CD1c-positive myeloid dendritic cell (primary cell): ENCODE measurements around the gene ANTXR1.

Experiments
- DNase-seq: peaks from one replicate; pipeline ENCODE4 v3.0.0-alpha.2; 2016; ENCODE audit errors: extremely low spot score

ANTXR1 gene

GRCh38 chr2:69013142-69013839 is at the start of gene ANTXR1:
Gene ANTXR1, plus strand, starts transcription at chr2:69013179. Its CDS starts 321 bp downstream, at chr2:69013500.
- no peak for DNase-seq

- DNase-seq: no peak
Observed at GRCh38 chr2:68964282-68964681, 48.7 kb upstream of the ANTXR1 start.

DNA sequence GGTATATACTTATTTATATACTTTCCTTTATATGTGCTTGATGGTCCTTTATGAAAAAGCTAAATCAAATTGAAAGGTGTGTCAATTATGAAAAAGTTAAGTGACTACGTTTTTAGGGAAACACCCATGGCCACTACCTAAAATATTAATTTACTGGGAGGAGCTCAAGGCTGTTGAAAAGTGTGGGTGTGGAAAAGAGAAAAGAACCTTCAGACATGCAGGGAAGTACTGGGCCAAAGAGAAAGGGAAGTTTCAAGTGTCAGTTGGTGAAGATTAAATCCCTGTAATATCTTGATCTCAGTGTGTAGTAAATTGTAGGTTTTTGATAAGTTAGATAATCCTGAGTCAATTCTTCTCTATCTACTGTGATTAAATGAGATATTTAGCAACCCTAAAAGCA is 44.8 kb upstream of the ANTXR1 start:
- DNase-seq: peak; percentile 61

DNA sequence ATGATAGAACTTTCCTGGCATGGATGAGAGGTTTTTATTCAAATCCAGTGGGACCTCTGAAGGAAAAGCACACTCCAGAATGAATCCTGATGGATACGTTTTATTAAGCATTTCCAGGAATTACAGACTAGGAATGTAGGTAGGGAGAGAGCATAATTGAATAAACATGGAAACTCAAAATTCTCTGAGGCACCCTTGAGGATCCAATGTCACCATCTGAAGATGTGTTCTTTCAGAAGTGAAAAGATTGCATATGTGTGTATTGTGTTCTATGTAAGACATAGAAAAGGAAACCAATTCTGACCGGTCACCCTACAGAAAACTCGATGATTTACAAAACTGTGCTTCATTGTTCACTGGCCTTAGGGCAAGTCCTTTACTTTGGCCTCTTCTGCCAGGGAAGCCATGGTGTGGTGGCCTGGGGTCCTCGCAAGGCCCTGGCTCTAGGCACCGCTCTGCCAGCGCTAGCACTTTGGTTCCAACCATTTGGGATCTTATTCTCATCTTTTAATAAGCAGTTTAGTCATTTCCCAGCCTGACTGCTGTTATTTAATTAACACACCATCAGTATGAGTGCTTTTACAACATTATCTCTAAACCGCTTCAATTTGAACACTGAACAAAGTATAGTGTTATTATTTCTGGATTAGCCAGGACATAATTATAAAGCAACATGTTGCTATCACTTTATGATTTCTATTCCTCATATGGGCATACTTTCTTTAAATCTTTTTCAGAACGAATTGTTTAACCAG is 43.1 kb upstream of the ANTXR1 start:
- DNase-seq: no peak

DNA sequence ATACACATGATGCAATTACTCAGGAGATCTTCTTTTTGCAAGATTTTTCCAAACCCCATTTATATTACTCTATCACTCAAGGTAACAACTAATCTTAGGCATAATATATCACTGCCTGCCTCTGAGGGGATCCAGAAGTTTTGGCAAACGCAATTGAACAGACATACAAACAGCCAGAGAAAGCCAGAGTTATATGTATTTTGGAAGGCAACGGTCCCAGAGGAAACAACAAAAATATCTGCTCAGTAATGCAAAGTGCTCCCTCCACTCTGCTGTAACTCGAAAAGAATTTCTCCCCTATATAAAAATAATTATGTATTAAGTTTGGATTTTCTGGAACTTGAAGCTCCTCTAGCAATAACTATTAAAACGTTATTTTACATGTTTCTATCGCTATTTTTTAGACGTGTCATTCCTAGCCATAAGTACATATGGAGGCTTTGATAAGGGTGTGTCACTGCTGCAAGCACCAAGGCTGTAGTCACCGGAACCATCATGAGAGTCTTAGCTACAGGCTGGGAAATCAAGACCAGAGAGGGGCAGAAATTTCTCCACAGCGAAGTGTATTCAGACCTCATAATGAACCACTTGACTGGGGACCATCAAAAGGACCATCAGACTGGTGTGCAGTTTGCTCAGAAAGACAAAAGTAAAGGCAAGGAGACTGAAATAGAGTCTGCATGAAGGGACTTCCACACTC is 42.3 kb upstream of the ANTXR1 start:
- no peak for DNase-seq

DNA sequence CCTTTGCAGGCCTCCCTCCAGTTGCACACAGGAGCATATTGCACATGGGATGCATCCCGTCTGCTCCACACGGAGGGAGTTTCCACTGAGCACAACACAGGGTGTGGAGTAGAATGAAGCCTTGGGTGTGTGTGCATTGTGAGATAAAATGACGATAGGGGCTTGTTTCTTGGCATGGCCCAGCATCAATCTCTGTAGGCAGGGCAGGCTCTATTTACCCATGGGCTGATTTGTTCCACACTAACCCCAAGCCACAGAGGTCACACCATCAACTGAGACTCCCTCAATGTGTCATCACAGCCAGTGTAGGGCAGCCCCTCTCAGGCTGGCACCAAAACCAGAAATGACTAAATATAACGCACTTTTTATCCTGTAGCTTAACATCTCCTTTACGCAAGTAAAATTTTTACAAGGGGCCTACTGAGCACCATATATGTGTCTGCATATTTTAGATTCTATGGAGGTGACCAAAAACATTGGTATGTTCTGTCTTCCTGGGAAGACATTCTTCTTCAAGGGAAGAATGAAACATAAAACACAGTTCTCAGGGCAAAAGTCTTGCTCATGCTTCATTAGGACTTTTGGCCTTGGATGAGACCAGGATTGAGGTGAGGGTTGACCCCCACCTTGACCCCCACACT is 41.3 kb upstream of the ANTXR1 start:
- DNase-seq: no peak

GRCh38 chr2:68974251-68974650 is 38.7 kb upstream of the ANTXR1 start, which contains the start of gene GKN1:
Gene GKN1, plus strand, starts transcription at chr2:68974636. Its CDS starts 42 bp downstream, at chr2:68974678.
- no peak for DNase-seq

DNA sequence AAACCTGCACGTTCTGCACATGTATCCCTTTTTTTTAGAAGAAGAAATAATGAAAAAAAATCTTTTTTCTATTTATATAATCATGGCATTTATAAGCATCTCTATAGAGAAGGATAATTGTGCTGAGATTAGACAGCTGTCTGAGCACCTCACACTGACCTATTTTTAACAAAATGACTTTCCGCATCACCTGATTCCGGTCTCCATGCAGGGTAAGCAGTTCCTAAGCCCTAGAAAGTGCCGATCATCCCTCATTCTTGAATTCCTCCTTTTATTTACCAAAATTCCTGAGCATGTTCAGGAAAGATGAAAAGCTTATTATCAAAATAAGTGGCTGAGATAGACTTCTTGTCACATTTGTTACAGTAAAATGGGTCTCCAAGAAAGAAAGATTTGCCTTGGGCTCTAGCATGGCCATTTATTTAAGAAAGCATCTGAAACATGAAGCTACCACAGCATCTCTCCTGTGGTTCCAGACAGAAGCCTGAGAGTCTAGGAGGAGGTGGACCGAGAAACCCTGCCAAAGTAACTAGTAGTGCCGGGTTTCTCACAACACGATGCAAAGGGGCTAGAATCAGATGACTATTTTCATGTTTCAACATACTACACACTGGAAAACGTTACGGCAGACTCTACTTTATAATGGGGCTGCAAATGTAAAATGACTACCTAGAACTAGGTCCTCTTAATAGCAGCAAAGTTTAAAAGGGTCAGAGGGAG is 37.9 kb upstream of the ANTXR1 start:
- DNase-seq: no peak

- DNase-seq: no peak
Observed at GRCh38 chr2:68975844-68976243, 37.1 kb upstream of the ANTXR1 start.

DNA sequence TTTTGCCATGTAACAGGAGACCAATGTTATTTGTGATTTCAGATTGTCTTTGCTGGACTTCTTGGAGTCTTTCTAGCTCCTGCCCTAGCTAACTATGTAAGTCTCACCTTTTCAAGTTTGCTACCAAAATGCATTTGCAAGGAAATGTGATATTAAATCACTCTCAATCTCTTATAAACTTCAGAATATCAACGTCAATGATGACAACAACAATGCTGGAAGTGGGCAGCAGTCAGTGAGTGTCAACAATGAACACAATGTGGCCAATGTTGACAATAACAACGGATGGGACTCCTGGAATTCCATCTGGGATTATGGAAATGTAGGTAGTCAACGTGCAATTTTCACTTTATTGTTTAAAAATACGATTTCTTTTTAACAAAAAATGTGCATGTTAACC is 35.5 kb upstream of the ANTXR1 start:
- no peak for DNase-seq

GRCh38 chr2:68978098-68978497 is 34.9 kb upstream of the ANTXR1 start:
- DNase-seq: no peak

DNA sequence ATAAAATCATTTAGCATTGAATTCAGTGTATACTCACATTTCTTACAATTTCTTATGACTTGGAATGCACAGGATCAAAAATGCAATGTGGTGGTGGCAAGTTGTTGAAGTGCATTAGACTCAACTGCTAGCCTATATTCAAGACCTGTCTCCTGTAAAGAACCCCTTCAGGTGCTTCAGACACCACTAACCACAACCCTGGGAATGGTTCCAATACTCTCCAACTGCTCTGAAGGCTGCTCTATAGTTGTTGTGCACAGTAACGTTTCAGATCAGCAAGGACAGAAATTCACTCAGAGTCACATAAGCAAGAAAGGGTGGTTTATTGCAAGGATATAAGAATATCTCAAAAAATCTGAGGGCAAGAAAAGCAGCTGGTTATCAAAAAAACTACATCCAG is 32.0 kb upstream of the ANTXR1 start:
- no peak for DNase-seq

GRCh38 chr2:68987021-68987503 is 25.9 kb upstream of the ANTXR1 start:
- no peak for DNase-seq

GRCh38 chr2:68989035-68989434 is 23.9 kb upstream of the ANTXR1 start:
- DNase-seq: no peak

DNA sequence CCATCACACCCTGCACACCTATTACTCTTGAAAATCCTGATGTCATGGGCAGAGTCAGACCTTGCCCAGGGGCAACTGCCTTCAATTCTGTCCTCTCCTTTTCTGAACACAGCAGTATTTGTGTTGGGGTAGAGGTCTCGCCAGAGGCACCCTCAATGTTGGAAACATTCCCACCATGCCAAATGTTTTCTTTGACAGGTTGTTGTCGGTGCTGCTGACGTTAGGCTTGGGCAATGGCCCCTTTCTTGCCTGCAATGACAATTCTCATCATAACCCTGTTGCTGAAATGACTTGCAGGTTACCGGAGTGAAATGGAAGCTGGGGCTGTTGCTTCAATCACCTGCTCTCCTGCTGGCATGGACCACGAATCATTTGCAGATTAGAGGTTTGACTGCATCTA is 20.6 kb upstream of the ANTXR1 start:
- no peak for DNase-seq

DNA sequence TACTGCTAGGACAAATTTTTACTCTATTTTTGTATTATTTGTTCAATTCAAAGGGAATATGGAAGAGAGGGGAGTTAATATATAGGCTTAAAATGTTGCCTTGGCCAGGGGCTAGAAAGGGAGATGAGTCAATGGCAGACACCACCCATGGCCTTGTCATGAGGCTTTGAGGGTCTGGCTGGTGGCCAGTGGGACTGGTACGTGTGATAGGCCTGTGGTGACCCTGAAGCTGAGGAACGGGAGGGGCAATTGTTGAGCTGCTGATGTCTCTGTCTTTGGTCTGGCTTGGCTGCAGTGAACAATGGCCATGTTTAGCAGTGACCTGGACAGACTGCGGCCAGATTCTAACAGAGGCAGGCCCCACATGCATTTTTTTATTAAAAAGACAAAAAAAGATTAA is 20.0 kb upstream of the ANTXR1 start:
- no peak for DNase-seq

- no peak for DNase-seq
Observed at GRCh38 chr2:68993660-68994059, 19.3 kb upstream of the ANTXR1 start.

GRCh38 chr2:68994864-68995263 is 18.1 kb upstream of the ANTXR1 start:
- peak; percentile 2 for DNase-seq

GRCh38 chr2:68995916-68996315 is 17.1 kb upstream of the ANTXR1 start:
- DNase-seq: no peak

GRCh38 chr2:68997401-68997800 is 15.6 kb upstream of the ANTXR1 start:
- DNase-seq: no peak

DNA sequence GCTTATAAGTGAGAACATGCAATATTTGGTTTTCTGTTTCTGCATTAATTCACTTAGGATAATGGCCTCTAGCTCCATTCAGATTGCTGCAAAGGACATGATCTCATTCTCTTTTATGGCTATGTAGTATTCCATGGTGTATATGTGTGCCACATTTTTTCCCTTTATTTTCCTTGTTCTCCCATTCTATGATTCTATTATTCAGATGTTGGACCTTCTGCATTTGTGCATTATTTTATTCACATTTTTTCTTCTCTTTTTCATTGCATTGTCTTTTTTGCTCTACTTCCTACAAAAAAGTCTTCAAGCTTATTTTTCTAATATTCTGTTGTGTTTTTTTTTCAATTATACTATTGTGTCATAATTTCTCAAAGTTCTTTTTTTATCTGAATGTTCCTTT is 11.1 kb upstream of the ANTXR1 start:
- no peak for DNase-seq
